NK-92 (cell line): ENCODE results near the gene RNASE7.

Experiments used
- DNase-seq: peaks from one replicate; lab custom pipeline; 2025; ENCODE audit not compliant: unreplicated experiment; lab: John Stamatoyannopoulos, UW

Gene RNASE7

GRCh38 chr14:21066882-21067502 is 24.8 kb downstream of the RNASE7 start:
- DNase-seq, result no peak

GRCh38 chr14:21068521-21069387 is 26.6 kb downstream of the RNASE7 start:
- DNase-seq, result no peak

DNA sequence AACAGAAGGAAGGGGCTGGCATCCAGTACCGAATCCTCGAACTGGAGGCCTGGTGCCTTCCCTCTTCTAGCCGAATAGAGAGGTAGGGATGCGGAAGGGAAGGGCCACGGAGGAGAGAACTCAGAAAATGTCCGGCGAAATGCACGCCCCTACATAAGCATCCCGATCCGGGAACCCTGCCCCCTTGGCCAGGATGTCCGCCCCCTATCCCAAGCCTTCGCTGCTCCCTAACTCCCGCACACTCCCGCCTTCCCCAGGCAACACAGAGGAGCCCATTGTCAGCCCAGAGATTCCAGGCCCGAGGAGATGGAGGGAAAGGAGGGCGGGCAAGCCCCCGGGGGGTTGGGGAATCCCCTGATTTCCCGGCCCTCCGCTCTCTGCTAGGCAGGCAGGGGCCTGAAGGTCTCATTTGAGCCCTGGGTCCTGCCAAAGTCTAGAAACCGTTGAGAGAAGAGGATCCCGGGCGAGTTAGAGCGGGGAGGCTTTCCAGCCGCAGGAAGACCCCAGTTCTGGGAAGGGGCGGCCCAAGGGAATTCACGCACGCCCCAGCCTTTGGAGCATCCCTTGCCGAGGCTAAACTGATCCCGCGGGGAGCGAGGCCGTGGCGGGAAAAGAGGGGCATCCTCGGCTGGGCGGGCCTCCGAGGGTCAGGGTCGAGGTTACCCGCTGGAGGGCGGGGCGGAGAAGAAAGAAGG is 27.4 kb downstream of the RNASE7 start:
- DNase-seq, result no peak

GRCh38 chr14:21070083-21070609 is 28.0 kb downstream of the RNASE7 start, which contains the start of gene ARHGEF40:
Gene ARHGEF40, plus strand, starts transcription at chr14:21070304. Its CDS starts 93 bp downstream, at chr14:21070397.
- DNase-seq, result no peak

DNA sequence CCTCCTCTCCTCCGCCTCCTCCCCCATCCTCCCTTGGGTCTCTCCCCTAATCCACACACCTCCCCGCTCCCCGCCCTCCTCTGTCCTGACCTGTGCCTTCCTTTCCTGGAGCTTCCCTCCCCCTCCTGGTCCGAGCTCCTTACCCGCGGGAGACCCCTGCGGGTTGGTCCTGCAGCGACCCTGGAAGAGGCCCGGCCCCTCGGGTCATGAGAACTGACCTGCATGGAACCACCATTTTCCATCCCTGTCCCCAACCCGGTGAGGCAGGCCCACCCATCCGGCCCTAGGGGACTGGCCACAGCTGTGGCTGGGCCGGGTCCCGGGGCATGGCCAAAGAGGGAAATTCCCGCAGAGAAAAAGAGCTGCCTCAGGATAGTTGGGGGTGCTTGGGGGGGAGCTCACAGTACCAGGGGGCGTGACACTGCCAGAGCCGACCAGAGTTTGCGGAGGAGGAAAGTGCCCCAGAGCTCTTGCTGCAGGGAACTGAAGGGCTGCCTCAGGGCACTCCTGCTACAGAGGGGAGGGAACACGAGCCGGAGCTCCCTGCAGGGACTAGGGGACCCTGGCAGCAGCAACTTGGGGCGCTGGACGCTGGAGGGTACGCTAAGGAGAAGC is 28.6 kb downstream of the RNASE7 start:
- DNase-seq, result no peak

DNA sequence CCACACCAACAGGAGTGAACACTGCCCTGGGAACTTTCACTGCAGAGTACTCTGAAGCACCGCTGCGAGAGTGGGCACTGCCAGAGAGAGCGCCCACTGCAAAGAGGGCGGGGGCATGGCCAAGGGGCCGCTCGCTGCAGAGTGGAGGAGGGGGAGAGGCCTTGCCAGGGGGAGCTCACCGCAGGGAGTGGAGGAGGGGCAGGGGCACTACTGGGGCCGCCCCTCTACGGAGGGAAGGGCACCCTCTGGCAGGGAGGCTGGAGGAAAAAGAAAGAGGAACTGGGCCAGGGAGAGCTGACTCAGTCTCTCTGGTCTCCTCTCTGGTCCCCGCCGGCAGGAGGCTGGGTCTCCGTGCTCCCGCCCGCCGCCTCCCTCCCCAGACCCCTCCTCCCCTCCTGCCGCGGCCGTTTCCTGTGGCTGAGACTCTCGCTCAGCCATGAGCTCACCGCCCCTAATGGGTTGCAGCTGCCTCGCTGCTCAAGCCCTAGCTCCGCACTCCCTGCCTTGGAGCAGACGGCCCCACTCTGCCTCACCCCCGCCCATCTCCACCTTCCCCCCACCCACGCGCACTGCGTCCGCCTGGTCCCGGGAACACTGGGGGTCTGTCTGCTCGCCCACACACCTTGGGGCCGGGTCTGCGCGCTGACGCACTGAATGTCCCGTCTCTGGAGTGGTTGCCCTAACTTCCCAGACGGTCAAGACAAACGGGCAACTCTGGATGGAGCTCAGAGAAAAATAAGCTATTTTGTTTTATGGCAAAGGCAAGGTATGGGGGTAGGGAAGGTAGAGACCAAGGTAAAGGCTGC is 29.3 kb downstream of the RNASE7 start:
- no peak for DNase-seq

DNA sequence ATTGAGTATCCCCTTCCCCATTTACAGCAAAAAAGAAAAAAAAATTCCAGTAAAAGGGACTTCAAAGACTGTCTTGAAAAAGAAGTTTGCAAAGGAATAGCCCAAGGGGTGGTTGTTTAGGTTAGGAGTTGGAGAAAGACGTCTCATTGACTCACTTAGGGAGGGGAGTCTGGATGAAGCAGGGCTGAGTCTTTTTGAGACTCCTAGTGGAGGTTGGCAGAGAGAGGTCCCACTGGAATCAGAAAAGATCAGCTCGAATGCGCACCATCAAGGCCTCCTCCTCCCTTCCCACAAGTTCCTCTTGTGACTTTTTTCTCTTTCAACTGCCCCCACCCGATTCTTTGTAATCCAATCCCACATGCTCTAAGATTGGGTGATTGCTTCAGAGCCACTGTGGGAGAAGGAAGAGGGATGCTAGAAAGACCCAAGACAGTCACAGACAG is 29.9 kb downstream of the RNASE7 start:
- no peak for DNase-seq

DNA sequence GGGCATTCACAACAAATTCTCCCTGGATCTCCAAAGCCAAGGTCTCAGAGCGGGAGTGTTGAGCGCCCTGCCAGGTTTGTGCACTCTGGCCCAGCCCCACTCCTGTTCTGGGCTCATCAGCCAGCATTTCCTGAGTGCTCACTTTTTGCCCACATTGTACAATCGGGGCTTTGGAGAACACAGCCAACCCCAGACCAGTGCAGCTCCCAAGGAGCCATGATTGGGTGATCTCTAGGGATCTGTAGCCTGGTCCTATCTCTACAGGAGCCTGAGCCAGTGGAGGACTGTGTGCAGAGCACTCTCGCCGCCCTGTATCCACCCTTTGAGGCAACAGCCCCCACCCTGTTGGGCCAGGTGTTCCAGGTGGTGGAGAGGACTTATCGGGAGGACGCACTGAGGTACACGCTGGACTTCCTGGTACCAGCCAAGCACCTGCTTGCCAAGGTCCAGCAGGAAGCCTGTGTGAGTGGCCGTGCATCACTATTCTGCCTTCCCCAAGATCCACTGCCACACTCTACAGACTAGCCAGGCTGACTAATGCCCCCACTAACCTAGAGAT is 30.7 kb downstream of the RNASE7 start:
- no peak for DNase-seq

DNA sequence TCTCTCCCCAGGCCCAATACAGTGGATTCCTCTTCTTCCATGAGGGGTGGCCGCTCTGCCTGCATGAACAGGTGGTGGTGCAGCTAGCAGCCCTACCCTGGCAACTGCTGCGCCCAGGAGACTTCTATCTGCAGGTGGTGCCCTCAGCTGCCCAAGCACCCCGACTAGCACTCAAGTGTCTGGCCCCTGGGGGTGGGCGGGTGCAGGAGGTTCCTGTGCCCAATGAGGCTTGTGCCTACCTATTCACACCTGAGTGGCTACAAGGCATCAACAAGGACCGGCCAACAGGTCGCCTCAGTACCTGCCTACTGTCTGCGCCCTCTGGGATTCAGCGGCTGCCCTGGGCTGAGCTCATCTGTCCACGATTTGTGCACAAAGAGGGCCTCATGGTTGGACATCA is 31.8 kb downstream of the RNASE7 start:
- no peak for DNase-seq

DNA sequence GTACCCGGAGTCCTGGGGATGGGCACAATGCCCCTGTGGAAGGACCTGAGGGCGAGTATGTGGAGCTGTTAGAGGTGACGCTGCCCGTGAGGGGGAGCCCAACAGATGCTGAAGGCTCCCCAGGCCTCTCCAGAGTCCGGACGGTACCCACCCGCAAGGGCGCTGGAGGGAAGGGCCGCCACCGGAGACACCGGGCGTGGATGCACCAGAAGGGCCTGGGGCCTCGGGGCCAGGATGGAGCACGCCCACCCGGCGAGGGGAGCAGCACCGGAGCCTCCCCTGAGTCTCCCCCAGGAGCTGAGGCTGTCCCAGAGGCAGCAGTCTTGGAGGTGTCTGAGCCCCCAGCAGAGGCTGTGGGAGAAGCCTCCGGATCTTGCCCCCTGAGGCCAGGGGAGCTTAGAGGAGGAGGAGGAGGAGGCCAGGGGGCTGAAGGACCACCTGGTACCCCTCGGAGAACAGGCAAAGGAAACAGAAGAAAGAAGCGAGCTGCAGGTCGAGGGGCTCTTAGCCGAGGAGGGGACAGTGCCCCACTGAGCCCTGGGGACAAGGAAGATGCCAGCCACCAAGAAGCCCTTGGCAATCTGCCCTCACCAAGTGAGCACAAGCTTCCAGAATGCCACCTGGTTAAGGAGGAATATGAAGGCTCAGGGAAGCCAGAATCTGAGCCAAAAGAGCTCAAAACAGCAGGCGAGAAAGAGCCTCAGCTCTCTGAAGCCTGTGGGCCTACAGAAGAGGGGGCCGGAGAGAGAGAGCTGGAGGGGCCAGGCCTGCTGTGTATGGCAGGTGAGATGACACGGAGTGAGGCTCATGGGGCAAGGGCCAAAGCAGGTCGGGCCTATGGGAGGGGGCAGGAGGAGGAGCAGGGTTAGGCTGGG is 32.5 kb downstream of the RNASE7 start:
- DNase-seq, result no peak

- no peak for DNase-seq
Observed at GRCh38 chr14:21075719-21076437, 33.7 kb downstream of the RNASE7 start.

GRCh38 chr14:21077672-21078071 is 35.5 kb downstream of the RNASE7 start:
- no peak for DNase-seq

DNA sequence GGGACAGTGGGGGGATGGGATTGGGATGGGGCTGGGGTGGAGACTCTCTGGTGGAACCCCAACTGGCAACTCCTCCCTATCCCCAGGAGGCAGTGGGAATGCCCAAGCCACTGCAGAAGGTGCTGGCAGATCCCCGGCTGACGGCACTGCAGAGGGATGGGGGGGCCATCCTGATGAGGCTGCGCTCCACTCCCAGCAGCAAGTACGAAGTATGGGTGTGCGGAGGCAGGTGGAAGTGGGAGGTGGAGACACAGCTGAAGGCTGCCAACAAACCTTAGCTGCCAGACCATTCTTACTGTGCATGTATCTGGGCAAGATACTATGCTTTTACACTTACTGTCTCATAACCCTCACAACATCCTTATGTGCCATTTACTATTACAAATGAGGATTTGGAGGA is 36.1 kb downstream of the RNASE7 start:
- DNase-seq, result no peak

GRCh38 chr14:21078726-21079125 is 36.6 kb downstream of the RNASE7 start:
- no peak for DNase-seq

DNA sequence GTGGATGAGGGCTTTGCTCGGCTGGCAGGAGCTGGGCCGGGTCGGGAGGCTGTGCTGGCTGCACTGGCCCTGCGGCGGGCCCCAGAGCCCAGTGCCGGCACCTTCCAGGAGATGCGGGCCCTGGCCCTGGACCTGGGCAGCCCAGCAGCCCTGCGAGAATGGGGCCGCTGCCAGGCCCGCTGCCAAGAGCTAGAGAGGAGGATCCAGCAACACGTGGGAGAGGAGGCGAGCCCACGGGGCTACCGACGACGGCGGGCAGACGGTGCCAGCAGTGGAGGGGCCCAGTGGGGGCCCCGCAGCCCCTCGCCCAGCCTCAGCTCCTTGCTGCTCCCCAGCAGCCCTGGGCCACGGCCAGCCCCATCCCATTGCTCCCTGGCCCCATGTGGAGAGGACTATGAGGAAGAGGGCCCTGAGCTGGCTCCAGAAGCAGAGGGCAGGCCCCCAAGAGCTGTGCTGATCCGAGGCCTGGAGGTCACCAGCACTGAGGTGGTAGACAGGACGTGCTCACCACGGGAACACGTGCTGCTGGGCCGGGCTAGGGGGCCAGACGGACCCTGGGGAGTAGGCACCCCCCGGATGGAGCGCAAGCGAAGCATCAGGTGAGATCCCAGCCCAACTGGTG is 39.5 kb downstream of the RNASE7 start:
- no peak for DNase-seq

GRCh38 chr14:21083565-21084325 is 41.6 kb downstream of the RNASE7 start:
- DNase-seq, result no peak

DNA sequence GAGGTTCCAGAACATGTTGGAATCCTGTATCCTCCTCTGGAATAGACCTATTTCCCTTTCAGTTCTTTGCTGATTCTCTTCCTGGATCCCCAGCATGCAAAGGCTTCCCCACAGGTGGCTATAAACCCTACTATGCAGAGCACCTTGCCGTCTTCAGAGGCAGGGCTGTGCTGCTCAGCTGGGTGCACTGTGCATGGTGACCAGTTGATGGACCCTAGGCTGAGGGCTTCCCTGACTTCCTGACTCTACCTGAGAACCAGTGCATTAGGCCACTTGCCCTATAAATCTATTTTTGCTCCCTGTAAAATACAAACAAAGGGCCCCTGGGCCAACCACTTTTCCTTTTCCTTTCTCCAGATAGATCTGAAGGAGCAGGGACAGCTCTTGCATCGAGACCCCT is 42.2 kb downstream of the RNASE7 start:
- no peak for DNase-seq
